ENCODE results near the gene MAML2.

The MAML2 gene

GRCh38 chr11:95989076-95989605, 353.9 kb downstream of the MAML2 start:
- no peak overlapping the region for H3K9ac ChIP-seq (ENCODE audit: low read length)
- no peaks in the 10 kb centered on the region for H3K9me3 ChIP-seq (ENCODE audit: control insufficient read depth, low read length)
- H3K4me1 ChIP-seq (ENCODE audit: control insufficient read depth, insufficient read depth, low read length): peaks cover 9% of the 10 kb centered on the region
- no peaks in the 10 kb centered on the region for H3K27me3 ChIP-seq (ENCODE audit: control insufficient read depth, insufficient read depth, low read length)
- H3K36me3 ChIP-seq (ENCODE audit: control insufficient read depth, insufficient read depth, low read length): no peaks in the 10 kb centered on the region
- no peak overlapping the region for H3K4me3 ChIP-seq (ENCODE audit: low read length)

GRCh38 chr11:95985174-95985808, 357.7 kb downstream of the MAML2 start:
- no peaks in the 10 kb centered on the region for H3K9me3 ChIP-seq (ENCODE audit: control insufficient read depth, low read length)
- no peak overlapping the region for H3K4me3 ChIP-seq (ENCODE audit: low read length)
- no peaks in the 10 kb centered on the region for H3K36me3 ChIP-seq (ENCODE audit: control insufficient read depth, insufficient read depth, low read length)
- H3K9ac ChIP-seq (ENCODE audit: low read length): no peak overlapping the region
- H3K27me3 ChIP-seq (ENCODE audit: control insufficient read depth, insufficient read depth, low read length): no peaks in the 10 kb centered on the region
- H3K4me1 ChIP-seq (ENCODE audit: control insufficient read depth, insufficient read depth, low read length): peaks cover 9% of the 10 kb centered on the region

GRCh38 chr11:95984072-95984471, 358.9 kb downstream of the MAML2 start:
- peaks cover 3% of the 10 kb centered on the region for H3K4me1 ChIP-seq (ENCODE audit: control insufficient read depth, insufficient read depth, low read length)
- H3K27me3 ChIP-seq (ENCODE audit: control insufficient read depth, insufficient read depth, low read length): no peaks in the 10 kb centered on the region
- H3K9me3 ChIP-seq (ENCODE audit: control insufficient read depth, low read length): no peaks in the 10 kb centered on the region
- H3K4me3 ChIP-seq (ENCODE audit: low read length): no peak overlapping the region
- H3K9ac ChIP-seq (ENCODE audit: low read length): no peak overlapping the region
- no peaks in the 10 kb centered on the region for H3K36me3 ChIP-seq (ENCODE audit: control insufficient read depth, insufficient read depth, low read length)

- H3K27me3 ChIP-seq (ENCODE audit: control insufficient read depth, insufficient read depth, low read length): no peaks in the 10 kb centered on the region
- H3K4me1 ChIP-seq (ENCODE audit: control insufficient read depth, insufficient read depth, low read length): peaks cover 7% of the 10 kb centered on the region
- H3K36me3 ChIP-seq (ENCODE audit: control insufficient read depth, insufficient read depth, low read length): no peaks in the 10 kb centered on the region
- H3K4me3 ChIP-seq (ENCODE audit: low read length): no peak overlapping the region
- no peaks in the 10 kb centered on the region for H3K9me3 ChIP-seq (ENCODE audit: control insufficient read depth, low read length)
- H3K9ac ChIP-seq (ENCODE audit: low read length): no peak overlapping the region
Measured at GRCh38 chr11:95977534-95978174, 365.3 kb downstream of the MAML2 start.

- H3K36me3 ChIP-seq (ENCODE audit: control insufficient read depth, insufficient read depth, low read length): no peaks in the 10 kb centered on the region
- H3K4me3 ChIP-seq (ENCODE audit: low read length): no peak overlapping the region
- no peak overlapping the region for H3K9ac ChIP-seq (ENCODE audit: low read length)
- H3K27me3 ChIP-seq (ENCODE audit: control insufficient read depth, insufficient read depth, low read length): no peaks in the 10 kb centered on the region
- H3K9me3 ChIP-seq (ENCODE audit: control insufficient read depth, low read length): no peaks in the 10 kb centered on the region
- peaks cover 7% of the 10 kb centered on the region for H3K4me1 ChIP-seq (ENCODE audit: control insufficient read depth, insufficient read depth, low read length)
Measured at GRCh38 chr11:95976550-95976949, 366.4 kb downstream of the MAML2 start.

- Histone ChIP-seq H3K9ac (ENCODE audit: low read length) (no peak overlapping the region), H3K9me3 (ENCODE audit: control insufficient read depth, low read length) (no peaks in the 10 kb centered on the region), H3K27me3 (ENCODE audit: control insufficient read depth, insufficient read depth, low read length) (no peaks in the 10 kb centered on the region), H3K4me1 (ENCODE audit: control insufficient read depth, insufficient read depth, low read length) (peaks cover 7% of the 10 kb centered on the region), H3K4me3 (ENCODE audit: low read length) (no peak overlapping the region), H3K36me3 (ENCODE audit: control insufficient read depth, insufficient read depth, low read length) (no peaks in the 10 kb centered on the region)
Measured at GRCh38 chr11:95975343-95975742, 367.7 kb downstream of the MAML2 start.

- Histone ChIP-seq H3K27me3 (ENCODE audit: control insufficient read depth, insufficient read depth, low read length) (no peaks in the 10 kb centered on the region), H3K9me3 (ENCODE audit: control insufficient read depth, low read length) (no peaks in the 10 kb centered on the region), H3K4me3 (ENCODE audit: low read length) (no peak overlapping the region), H3K4me1 (ENCODE audit: control insufficient read depth, insufficient read depth, low read length) (no peaks in the 10 kb centered on the region), H3K9ac (ENCODE audit: low read length) (no peak overlapping the region), H3K36me3 (ENCODE audit: control insufficient read depth, insufficient read depth, low read length) (no peaks in the 10 kb centered on the region)
Measured at GRCh38 chr11:95972060-95972459, 370.9 kb downstream of the MAML2 start.

GRCh38 chr11:95968585-95968984, 374.4 kb downstream of the MAML2 start:
- Histone ChIP-seq H3K9ac (ENCODE audit: low read length) (no peak overlapping the region), H3K4me3 (ENCODE audit: low read length) (no peak overlapping the region), H3K27me3 (ENCODE audit: control insufficient read depth, insufficient read depth, low read length) (no peaks in the 10 kb centered on the region), H3K4me1 (ENCODE audit: control insufficient read depth, insufficient read depth, low read length) (peaks cover under 1% of the 10 kb centered on the region), H3K9me3 (ENCODE audit: control insufficient read depth, low read length) (no peaks in the 10 kb centered on the region), H3K36me3 (ENCODE audit: control insufficient read depth, insufficient read depth, low read length) (no peaks in the 10 kb centered on the region)

GRCh38 chr11:95964281-95964680, 378.7 kb downstream of the MAML2 start:
- Histone ChIP-seq H3K36me3 (ENCODE audit: control insufficient read depth, insufficient read depth, low read length) (no peaks in the 10 kb centered on the region), H3K9me3 (ENCODE audit: control insufficient read depth, low read length) (no peaks in the 10 kb centered on the region), H3K4me1 (ENCODE audit: control insufficient read depth, insufficient read depth, low read length) (peaks cover 6% of the 10 kb centered on the region), H3K4me3 (ENCODE audit: low read length) (no peak overlapping the region), H3K27me3 (ENCODE audit: control insufficient read depth, insufficient read depth, low read length) (no peaks in the 10 kb centered on the region), H3K9ac (ENCODE audit: low read length) (no peak overlapping the region)

- H3K36me3 ChIP-seq (ENCODE audit: control insufficient read depth, insufficient read depth, low read length): no peaks in the 10 kb centered on the region
- H3K9ac ChIP-seq (ENCODE audit: low read length): no peak overlapping the region
- H3K4me3 ChIP-seq (ENCODE audit: low read length): no peak overlapping the region
- H3K27me3 ChIP-seq (ENCODE audit: control insufficient read depth, insufficient read depth, low read length): no peaks in the 10 kb centered on the region
- H3K9me3 ChIP-seq (ENCODE audit: control insufficient read depth, low read length): no peaks in the 10 kb centered on the region
- H3K4me1 ChIP-seq (ENCODE audit: control insufficient read depth, insufficient read depth, low read length): peaks cover 6% of the 10 kb centered on the region
Measured at GRCh38 chr11:95961758-95962157, 381.2 kb downstream of the MAML2 start.

- no peaks in the 10 kb centered on the region for H3K36me3 ChIP-seq (ENCODE audit: control insufficient read depth, insufficient read depth, low read length)
- no peaks in the 10 kb centered on the region for H3K4me1 ChIP-seq (ENCODE audit: control insufficient read depth, insufficient read depth, low read length)
- no peak overlapping the region for H3K9ac ChIP-seq (ENCODE audit: low read length)
- no peak overlapping the region for H3K4me3 ChIP-seq (ENCODE audit: low read length)
- no peaks in the 10 kb centered on the region for H3K9me3 ChIP-seq (ENCODE audit: control insufficient read depth, low read length)
- H3K27me3 ChIP-seq (ENCODE audit: control insufficient read depth, insufficient read depth, low read length): no peaks in the 10 kb centered on the region
Measured at GRCh38 chr11:95950905-95951304, 392.1 kb downstream of the MAML2 start.

GRCh38 chr11:95948637-95949036, 394.4 kb downstream of the MAML2 start:
- H3K9me3 ChIP-seq (ENCODE audit: control insufficient read depth, low read length): no peaks in the 10 kb centered on the region
- H3K9ac ChIP-seq (ENCODE audit: low read length): no peak overlapping the region
- no peak overlapping the region for H3K4me3 ChIP-seq (ENCODE audit: low read length)
- no peaks in the 10 kb centered on the region for H3K4me1 ChIP-seq (ENCODE audit: control insufficient read depth, insufficient read depth, low read length)
- no peaks in the 10 kb centered on the region for H3K36me3 ChIP-seq (ENCODE audit: control insufficient read depth, insufficient read depth, low read length)
- H3K27me3 ChIP-seq (ENCODE audit: control insufficient read depth, insufficient read depth, low read length): no peaks in the 10 kb centered on the region
